GM19328 (cell line): ENCODE data around the gene APBA1.

Experiments
- ATAC-seq: cut with Tn5 transposase; IDR thresholded peaks from one replicate; pipeline ENCODE4 v1.9.1; 2021; ENCODE audit warnings: mild to moderate bottlenecking, moderate library complexity; ENCODE audit not compliant: unreplicated experiment

APBA1 gene

GRCh38 chr9:69535286-69535832, 136.8 kb downstream of the APBA1 start:
- ATAC-seq: no peak

- ATAC-seq: no peak
Measured at GRCh38 chr9:69532396-69532795, 139.8 kb downstream of the APBA1 start.

- no peak for ATAC-seq
Measured at GRCh38 chr9:69527454-69527853, 144.7 kb downstream of the APBA1 start.

GRCh38 chr9:69526699-69527098, 145.5 kb downstream of the APBA1 start:
- no peak for ATAC-seq

GRCh38 chr9:69519470-69520240, 152.5 kb downstream of the APBA1 start:
- no peak for ATAC-seq

- no peak for ATAC-seq
Measured at GRCh38 chr9:69516353-69517322, 155.5 kb downstream of the APBA1 start.

GRCh38 chr9:69515810-69516209, 156.4 kb downstream of the APBA1 start:
- no peak for ATAC-seq

- no peak for ATAC-seq
Measured at GRCh38 chr9:69513141-69513820, 158.9 kb downstream of the APBA1 start.

GRCh38 chr9:69504058-69504457, 168.1 kb downstream of the APBA1 start:
- ATAC-seq: no peak

GRCh38 chr9:69502671-69503301, 169.4 kb downstream of the APBA1 start:
- no peak for ATAC-seq

- ATAC-seq: no peak
Measured at GRCh38 chr9:69500896-69501295, 171.3 kb downstream of the APBA1 start.

- no peak for ATAC-seq
Measured at GRCh38 chr9:69499959-69500358, 172.2 kb downstream of the APBA1 start.

- ATAC-seq: no peak
Measured at GRCh38 chr9:69499407-69499806, 172.8 kb downstream of the APBA1 start.

GRCh38 chr9:69498470-69498869, 173.7 kb downstream of the APBA1 start:
- ATAC-seq: no peak

- ATAC-seq: no peak
Measured at GRCh38 chr9:69497816-69498215, 174.4 kb downstream of the APBA1 start.

GRCh38 chr9:69496846-69497450, 175.2 kb downstream of the APBA1 start:
- ATAC-seq: no peak

- ATAC-seq: no peak
Measured at GRCh38 chr9:69495296-69495695, 176.9 kb downstream of the APBA1 start.

- ATAC-seq: no peak
Measured at GRCh38 chr9:69494763-69495162, 177.4 kb downstream of the APBA1 start.

- ATAC-seq: no peak
Measured at GRCh38 chr9:69494208-69494607, 178.0 kb downstream of the APBA1 start.

- no peak for ATAC-seq
Measured at GRCh38 chr9:69486498-69486897, 185.7 kb downstream of the APBA1 start.
